Stimulated activated CD4-positive, alpha-beta T cell treated with anti-CD3 and anti-CD28 coated beads, Interleukin-4, amount 100 ng/mL, for 1 hour (primary cell): ENCODE results near the gene UBE2QL1.

Experiments
- DNase-seq: peaks from one replicate; pipeline ENCODE4 v3.0.0-alpha.2; 2020

The UBE2QL1 gene

DNA sequence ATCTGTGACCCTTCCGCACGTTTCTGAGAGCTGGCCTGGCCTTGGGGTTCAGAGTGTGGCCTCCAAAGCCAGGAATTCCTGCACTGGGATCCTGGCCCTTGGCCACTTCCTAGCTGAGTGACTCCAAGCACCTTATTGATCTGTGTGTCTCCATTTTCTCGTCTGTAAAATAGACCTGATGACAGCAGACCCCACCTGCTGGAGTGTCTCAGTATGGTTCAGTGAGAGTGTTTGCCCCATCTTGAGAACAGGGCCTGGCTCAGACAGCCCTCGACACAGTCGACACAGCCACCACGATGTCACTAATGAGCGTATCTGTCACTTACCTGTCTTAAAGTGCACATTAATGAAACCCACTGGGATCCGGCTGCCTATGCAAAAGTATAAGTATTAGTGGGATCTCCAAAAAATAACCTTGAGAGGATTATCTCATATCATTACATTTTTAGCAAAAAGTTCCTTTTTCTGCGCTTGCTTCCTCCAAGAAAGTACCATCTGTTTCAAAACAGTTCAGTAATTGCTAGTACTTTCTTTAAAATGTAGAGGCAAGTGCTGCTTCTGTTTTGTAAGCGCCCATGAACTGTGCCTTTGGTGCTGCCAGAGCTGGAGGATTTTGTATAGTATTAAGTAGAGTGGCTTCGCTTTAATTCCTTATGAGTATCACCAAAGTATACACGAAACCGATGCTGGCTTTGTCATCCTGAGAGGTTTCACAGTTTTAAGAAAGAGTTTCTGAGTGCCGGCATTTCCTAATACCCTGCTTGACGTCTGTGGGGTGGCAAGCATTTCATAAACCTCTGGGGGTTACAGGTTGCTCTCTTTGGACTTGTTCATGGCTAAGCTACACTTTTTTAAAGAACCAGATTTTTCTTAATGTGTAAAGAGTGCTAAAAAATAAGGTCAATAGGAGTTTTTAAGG is 31.7 kb downstream of the UBE2QL1 start:
- DNase-seq, result no peak

DNA sequence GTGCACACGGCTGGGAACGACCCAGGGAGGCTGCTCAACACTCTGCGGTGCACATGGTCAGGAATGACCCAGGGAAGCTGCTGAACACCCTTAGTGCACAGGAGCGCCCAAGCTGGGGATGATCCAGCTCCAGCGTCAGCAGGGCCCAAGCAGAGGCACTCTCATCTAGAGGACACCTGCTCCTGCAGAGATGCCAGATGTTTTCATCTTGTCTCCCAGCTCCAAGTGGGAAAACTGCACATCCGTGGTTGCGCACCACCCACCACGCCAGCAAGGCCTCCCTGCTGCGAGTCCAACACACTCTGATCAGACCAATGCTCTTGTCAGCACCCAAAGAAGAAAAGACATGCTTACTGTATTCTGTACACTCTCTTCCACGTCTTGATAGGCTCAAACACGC is 34.1 kb downstream of the UBE2QL1 start:
- no peak for DNase-seq

DNA sequence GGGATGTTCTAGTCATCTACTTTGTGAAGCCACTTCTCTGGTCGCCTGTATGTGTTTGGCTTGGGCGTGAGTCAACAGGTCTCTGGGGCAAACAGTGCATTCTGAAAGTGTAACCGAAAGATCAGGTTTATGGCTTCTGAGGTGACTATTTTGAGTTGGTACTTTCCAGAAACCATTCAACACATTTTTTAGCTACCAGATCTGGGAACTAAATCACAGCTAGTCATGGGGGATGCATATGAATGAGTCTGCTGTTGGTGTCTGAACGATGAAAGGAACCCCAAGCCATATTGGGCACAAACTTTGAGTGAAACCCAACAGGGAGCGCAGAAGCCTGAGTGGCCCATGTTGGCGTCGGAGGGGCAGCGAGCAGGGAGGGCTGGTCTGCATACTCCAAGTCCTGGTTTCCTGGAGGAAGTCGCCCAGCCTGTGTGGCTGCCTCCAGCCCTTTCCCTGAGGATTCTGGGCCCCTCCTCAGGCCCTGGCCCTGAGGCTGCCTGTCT is 35.3 kb downstream of the UBE2QL1 start:
- DNase-seq, result no peak

DNA sequence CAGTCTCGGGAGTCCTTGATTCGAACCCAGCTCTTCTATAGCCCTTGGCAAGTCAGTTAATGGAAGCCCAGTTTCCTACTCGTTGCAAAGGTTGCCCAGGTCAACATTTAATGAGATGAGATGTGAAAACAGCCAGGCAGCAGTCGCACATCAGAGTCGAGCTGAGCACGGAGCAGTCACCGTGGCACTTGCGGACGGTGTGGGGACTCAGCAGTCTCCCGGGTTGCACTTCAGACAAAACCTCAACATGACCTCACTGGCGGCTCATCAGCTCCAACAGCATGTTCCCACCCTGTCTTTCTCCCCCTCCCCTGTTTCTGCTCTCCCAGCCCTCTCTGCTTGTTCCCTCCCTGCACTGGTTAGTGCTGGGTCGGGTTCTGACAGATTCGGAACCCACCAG is 35.8 kb downstream of the UBE2QL1 start:
- no peak for DNase-seq

DNA sequence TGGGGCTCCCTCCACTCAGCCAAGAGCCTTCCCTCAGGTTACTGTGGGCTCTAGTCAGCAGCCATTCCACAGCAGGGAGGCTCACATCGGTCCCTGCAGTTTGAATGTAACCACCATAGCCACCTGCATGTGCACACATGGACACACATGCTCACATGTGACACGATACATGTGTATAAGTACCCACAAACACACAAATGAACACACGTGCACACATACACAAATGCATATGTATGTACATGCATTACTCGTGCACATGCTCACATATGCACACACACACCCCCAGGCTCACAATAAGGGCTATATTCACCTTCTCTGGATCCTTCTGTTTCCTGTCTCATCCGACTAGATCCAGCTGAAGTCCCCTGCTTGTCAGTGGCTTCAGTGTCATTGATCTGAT is 36.2 kb downstream of the UBE2QL1 start:
- no peak for DNase-seq

DNA sequence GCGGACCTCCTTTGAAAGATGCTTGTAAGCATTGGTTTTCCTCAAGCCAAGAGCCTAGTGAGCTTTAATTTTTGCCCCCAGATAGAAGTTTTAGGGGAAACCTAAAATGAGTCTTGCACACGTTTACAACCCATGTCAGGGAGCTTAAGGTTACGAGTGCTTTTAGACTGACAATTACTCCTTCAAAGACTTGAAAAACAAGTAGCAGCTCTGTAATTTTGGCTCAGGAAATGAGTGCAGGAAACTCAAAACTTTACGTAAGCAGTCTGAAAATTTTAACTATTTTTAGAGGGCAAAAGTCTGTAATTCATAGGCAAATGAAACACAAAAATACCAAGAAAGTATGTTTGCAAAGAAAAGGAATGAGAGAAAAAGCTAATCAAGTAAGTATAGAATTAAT is 36.8 kb downstream of the UBE2QL1 start:
- no peak for DNase-seq

DNA sequence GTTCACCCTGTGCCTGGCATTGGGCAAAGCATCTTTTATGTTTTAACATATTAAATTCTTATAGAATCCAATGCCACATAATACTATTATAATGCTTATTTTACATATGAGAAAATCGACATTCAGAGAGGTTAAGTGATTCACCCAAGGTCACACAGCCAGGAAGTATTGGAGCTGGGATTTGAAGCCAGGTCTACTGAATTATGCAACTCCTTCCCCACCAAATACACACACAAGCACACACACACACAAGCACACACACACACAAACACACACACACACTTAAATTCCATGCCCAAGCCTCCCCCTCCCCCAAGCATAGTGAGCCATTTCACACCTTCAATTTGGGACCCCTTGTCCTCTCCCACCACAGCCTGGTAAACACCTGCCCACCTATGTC is 37.4 kb downstream of the UBE2QL1 start:
- DNase-seq, result no peak

DNA sequence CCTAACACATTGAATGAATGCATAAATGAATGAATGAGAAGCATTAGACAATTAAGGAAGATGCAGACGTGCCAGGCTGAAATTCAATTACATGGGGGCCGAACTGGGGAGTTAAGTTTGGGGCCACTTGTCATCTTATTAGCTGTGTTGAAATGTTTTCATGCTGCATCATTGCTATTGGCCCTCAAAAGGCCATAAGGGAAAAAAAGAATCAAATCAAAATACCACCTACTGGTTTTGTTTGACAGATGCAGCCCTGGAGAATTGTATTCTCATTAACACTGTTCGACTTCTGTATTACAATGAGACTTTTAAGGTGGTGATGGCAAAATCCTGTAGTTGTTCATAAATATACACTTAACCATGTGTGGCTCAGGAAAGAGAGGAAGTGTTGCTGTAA is 38.4 kb downstream of the UBE2QL1 start:
- DNase-seq, result no peak

DNA sequence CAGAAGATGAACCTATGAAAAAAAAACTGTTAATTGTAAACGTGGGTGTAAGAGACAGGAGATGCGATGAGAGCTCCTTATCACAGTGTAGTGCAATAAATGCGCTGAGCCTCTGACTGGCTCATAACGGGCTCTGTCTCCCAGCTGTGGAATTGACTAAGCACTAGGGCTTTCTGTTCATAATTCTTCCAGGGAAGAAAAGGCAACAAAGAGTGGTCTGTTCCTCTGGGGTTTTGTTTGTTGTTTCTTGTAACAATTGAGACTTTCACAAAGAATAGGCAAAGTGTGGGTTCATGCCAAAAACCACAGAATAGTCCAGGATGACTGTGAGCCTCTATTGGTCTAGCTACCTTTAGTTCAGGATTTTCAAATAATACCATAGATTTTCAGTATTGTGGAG is 39.4 kb downstream of the UBE2QL1 start:
- DNase-seq, result no peak

DNA sequence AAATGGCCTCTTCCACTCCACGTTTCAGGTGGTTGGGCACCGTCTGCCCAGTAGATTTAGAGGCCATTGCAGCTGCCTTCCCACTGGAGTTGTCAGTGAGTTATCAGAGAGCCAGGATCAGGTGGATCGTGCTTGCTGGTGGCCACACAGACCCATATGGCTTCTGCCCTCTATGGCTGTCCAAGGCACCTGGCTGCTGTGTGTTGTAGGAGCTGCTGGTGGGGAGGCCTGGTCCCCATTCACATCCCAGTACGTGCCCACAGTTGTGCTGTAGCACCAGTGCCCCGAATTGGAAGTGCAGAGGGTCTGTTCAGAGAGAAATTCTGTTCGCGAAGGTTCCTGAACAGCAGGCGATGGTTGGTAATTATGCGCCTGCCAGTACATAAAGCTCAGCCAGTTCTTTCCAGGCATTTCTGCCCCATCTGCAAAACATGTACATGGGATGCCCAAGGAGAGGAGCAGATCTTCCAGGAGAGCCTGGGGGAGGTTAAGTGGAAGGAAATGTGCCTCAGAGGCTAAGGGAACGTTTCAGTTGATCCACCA is 41.1 kb downstream of the UBE2QL1 start:
- no peak for DNase-seq

DNA sequence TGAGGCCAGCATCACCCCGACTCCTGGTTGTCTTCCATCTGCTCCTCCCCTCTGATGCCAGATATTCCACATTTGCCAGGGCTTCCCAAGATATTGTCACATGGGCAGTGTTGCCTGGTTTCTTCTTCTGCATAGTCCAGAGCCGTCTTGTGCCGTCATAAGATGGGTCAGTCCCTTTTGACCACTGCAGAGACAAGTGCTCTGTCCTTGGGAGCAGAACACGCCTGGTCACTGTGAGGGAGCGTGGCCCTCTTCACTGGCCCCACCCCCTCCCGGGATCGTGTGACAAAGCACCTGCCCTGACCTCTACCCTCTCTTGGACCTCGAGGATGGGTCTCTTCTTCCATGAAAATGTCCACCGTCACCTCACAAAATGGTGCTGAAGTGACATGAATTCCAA is 41.6 kb downstream of the UBE2QL1 start:
- no peak for DNase-seq

DNA sequence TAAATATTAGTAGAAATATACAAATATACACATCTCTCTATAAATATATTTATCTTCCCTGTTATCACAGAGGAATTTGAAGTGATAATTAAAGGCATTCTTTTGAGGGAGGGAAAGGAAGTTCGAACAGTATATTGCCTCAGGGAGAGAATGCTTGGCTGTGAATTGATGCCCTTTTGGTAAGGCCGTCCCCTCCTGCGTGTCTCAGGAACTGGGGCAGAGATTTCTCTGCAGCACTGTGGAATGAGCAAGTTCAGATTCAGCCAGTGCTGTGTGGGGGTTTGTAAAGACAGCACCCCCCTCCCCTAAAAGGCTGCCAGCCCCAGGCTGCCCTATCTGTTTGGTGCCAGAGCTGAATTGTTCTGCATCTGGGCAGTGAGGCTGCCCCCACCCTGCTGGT is 42.0 kb downstream of the UBE2QL1 start:
- DNase-seq, result no peak

DNA sequence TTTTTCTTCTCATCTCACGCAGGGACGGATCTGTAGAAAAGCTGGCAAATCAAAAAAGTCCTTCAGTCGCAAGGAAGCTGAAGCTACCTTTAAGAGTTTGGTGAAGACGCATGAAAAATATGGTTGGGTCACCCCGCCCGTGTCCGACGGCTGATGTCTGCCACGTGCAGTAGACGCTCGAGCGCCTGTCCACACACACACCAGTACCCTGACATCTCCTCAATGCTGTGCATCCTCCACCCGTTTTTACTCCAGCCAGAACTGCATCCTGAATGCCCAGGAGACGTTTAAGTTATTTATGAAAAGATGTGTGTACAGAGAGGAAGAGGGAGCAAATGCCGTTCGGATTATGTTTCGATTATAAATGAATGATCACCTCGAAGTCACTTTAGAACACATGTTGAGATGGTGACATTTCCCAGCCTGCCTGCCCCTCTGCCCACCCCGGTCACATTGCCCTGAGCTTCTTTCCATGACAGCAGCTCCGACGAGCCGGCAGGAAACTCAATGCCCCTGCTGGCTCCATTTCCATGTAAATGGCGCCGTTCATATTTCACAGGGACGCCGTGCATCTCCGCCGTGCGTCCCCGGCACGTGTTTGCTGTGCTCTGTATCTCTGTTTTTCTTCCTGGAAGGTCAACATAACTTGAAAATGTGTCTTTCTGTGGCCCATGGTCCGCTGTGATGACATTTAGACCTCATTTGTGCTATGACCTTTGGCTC is 42.7 kb downstream of the UBE2QL1 start:
- DNase-seq, result no peak

DNA sequence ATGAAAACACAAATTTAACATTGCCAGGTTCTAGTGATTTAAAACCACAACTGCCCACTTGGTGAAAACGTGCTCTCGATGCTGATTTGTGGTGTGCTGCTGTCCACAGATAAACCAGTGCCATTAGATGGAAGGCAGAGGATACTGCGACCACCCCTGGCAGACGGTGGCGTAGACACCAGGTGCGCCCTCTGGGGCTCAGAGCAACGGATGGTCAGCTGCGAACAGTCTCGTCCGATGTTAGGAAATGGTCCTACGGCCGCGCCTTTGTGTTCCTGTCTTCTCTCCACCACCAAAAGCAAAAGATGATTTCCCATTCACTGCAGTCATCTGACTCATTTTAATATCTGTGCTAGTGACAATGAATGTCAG is 43.2 kb downstream of the UBE2QL1 start:
- no peak for DNase-seq

DNA sequence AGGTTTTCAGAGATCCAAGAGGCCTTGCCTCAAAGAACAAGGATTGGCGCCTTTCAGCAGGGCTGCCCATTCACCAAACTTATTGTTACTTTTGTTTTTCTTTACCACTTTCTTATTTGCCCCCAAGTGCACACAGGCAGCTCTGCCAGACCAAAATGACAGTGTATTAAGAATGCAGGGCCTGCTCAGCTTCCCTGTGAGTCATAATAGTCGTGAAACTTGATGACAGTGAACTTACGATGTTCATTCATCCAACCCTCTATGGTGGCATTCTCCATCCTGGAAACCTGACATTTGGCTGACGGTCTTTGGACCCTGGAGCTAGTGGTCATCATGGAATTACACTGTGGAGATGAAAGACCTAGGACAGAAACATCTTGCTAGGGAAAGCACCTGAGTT is 44.3 kb downstream of the UBE2QL1 start:
- DNase-seq, result no peak

DNA sequence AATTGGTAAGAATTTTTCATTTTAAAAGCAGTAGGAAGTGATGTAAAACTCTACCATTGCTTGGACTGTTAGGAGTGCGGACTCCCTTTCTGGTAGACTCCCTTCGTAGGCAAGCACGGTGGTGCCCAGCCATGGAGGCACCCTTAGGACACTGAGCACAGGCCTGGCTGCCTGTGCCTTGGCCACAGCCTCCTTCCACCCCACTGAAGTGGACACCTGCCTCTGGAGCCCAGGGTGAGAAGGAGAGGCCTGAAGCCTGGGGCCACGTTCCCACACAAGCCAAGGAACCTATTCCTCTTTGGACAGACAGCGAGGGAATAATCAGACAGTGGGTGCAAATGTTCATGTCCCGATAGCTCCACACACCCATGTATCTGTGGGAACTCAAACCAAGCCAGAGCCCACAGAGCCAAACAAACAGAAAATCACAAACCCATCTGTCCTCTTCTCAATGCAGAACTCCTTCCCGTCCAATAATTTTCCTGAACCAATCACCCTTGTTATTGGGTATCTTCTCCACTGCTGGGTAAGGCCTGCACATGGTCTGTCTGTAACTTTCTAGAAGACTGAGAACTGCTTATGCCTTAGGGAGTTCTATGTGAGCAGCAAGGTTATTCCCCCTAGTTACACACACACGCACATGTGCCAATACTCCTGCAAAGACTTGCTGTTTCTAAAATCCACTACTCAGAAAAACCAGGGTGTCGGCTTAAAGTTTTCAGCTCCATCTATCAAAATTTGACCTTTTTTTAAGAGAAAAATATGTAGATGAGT is 45.2 kb downstream of the UBE2QL1 start:
- DNase-seq, result no peak

DNA sequence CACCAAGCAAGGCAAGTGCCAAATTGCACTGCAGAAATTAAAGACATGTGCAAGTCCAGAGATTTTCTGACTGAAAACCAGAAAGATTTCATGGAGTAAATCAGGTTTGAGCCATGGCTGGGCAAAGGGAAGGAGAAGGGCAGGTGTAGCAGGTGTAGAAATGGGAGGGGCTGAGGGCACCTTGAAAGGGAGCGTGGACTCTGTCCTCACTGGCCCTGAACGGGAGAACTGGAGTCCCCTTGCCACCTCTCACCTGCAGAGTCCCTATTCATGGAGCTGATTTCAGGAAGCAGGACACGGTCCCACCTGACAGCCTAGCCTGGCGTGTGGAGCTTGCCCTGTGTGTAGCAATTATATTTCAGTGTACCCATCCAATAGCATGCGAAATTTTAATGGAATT is 46.3 kb downstream of the UBE2QL1 start:
- no peak for DNase-seq

DNA sequence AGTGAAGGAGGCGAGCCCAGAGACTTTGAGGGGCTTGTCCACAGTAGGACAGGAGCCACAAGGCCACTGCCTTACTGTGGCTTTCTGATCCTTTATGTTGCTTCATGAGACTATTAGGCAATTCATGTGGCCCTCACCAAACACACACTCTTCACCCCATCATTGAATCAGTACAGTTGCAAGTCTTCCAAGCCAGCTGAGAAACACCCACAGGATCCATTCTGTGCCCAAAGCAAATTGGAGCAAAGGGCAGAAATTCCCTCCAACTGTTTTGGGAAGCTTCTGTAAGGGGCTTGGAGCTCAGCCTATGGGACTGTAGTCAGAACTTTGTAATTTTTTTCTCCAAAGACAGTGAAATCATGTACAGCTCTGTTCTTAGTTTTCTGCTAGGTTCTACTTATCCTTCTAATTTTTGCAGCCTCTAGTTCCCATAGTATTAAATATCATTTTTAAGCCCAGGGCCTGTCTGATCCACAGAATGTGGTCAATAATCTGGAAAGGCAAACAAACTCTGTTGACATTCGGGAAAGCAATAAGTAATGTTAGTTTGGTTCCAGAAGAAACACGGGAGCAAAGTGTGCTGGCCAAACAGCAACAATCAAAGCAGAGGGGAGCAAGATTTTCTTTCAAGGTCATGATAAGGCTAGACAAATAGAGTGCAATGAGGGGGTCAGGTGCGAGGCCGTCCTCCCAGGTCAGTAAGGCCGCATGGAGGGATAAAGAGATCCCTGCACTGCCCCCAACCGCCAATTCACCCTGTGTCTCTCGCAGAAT is 47.0 kb downstream of the UBE2QL1 start:
- no peak for DNase-seq

DNA sequence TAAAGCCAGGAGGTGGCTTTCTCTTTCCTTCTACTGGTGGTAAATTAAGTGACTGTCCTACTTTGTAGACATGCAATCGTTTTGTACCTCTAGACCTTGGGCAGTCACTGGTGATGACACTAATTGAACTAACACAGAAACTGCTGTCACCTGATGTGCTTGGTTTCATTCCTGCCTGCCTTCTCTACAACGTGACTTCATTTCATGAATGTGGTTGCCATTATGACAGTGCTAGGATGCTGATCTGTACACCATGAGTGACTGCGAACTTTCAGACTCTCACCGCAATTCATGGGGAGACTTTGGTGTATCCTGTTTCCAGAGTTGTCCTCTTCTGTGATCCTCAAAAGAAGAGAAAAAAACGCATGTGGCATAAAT is 47.5 kb downstream of the UBE2QL1 start:
- DNase-seq, result no peak

DNA sequence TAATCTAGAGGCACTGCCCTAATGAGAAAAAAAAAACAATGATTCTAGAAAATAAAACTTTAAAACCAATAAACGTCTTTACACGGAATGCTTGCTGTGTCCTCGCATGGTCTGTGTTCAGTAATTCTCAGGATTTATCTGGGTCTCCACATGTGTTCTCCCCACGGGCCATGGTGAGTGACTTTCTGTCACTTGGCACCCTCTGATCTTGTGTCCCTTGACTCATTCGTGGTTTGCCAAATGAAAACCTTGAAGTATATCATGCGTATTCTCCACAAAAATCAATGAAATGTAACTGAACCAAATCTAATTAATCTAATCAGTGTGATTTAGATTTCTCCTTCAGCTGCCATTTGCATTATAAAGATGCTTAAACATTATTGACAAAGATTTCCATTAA is 48.0 kb downstream of the UBE2QL1 start:
- no peak for DNase-seq

DNA sequence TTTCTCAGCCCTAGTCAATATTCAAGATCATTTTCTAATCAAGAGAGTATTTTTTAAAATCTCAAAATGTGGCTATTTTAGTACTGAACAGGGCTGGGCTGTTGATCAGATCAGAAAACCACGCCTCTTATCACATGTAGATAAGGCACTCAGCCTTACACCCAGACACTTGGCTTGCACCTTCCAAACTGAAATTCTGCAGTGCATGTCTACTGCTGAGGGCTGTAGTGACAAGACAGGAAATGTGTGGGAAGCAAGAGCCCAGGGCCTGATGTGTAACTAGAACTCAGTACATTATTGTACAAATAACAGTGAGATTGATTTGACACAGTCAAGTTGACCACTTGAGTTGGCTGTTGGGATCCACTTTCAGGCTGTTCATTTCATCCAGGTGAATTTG is 48.6 kb downstream of the UBE2QL1 start:
- no peak for DNase-seq

DNA sequence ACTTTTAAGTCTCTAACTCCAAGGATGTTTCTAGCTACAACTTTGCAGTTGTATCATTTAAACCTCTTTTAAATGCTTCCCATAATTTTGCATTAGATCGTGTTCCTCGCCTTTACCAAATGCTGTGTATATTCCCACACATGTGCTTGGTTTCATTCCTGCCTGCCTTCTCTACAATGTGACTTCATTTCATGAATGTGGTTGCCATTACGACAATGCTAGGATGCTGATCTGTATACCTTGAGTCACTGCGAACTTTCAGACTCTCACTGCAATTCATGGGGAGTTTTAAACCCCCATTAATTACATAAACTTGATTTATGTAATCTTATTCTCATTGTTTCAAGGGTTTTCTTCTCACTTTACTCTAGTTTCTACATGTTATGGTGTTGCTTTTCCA is 50.3 kb downstream of the UBE2QL1 start:
- DNase-seq, result no peak

DNA sequence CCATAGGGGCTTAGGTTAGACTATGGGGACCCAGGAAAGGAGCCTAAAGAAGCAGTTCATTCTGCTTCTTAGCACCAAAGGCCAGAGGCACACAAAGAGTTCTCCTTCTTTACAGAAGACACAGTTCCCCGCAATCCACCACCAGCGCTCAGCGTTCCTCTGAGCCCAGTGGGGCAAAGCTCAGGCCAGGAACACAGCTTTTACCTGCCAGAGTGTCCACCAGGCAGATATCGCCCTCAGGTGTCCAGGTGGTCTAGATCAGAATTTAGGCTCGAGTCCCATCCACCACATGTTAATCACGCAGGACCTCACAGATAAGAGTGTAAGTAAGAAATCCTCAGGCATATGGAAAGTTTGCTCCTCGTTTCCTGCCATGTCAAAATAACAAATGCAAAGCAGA is 53.0 kb downstream of the UBE2QL1 start:
- DNase-seq, result no peak
